CD4-positive, alpha-beta T cell (primary cell): ENCODE data around the gene PPP1R14C. TPM values are rescaled to one million over a fixed set of nuclear protein-coding genes. Genes with fewer than 3 reads are reported as not detected.

Experiments
- ATAC-seq: fragments of 200-7000 bp; cut with Tn5 transposase; one replicate; pipeline ENCODE4 v1.10.0; 2022; ENCODE audit warnings: mild to moderate bottlenecking; ENCODE audit not compliant: poor library complexity
- CTCF ChIA-PET: fragments of 350-600 bp; sonication (Branson Sonifier 250); formaldehyde crosslinking; loops from one replicate; lab custom pipeline; 2021; ENCODE audit warnings: antibody characterized with exemption, inconsistent platforms; lab: Charles Lee
- POLR2A ChIA-PET: fragments of 350-600 bp; sonication (Branson Sonifier 250); formaldehyde crosslinking; loops from one replicate; lab custom pipeline; 2021; ENCODE audit warnings: antibody characterized with exemption, inconsistent platforms; lab: Charles Lee
- DNase-seq, 14 experiments: peaks; one replicate each; pipeline ENCODE4 v3.0.0-alpha.2; 2013 to 2020; ENCODE audit warnings: mixed read lengths in 2 of 14
- H3K27ac ChIP-seq, 2 donors: one replicate each; pipeline versions ENCODE4 v1.5.1 to v1.7.0; 2013; ENCODE audit warnings: low read length in 2 of 2, low read depth in 1 of 2, mild to moderate bottlenecking in 1 of 2
- H3K27me3 ChIP-seq, 2 experiments: 1 replicate in 1 of 2; 2 replicates in 1 of 2; pipeline versions ENCODE4 v1.6.1 to v1.7.0; 2013; ENCODE audit warnings: low read length in 2 of 2, control low read depth in 1 of 2, mild to moderate bottlenecking in 1 of 2, moderate library complexity in 1 of 2; ENCODE audit not compliant: insufficient read depth in 2 of 2, control insufficient read depth in 1 of 2
- H3K36me3 ChIP-seq: one replicate; pipeline ENCODE4 v1.6.1; 2013; ENCODE audit warnings: low read length, control low read depth; ENCODE audit not compliant: insufficient read depth
- H3K4me1 ChIP-seq: one replicate; pipeline ENCODE4 v1.6.1; 2013; ENCODE audit warnings: low read length, control low read depth; ENCODE audit not compliant: insufficient read depth
- H3K4me3 ChIP-seq: one replicate; pipeline ENCODE4 v1.5.1; 2013; ENCODE audit warnings: mild to moderate bottlenecking, low read length, moderate library complexity
- H3K9me3 ChIP-seq, 2 experiments: 1 replicate in 1 of 2; 2 replicates in 1 of 2; pipeline versions ENCODE4 v1.6.1 to v1.7.0; 2013; ENCODE audit warnings: low read length in 2 of 2, mild to moderate bottlenecking in 2 of 2, control low read depth in 1 of 2, moderate library complexity in 1 of 2; ENCODE audit not compliant: control insufficient read depth in 1 of 2, insufficient read depth in 1 of 2
- H3K27ac Mint-ChIP-seq: one replicate; pipeline ENCODE4 v1.8.0; 2020; ENCODE audit warnings: mixed read lengths
- H3K27me3 Mint-ChIP-seq: one replicate; pipeline ENCODE4 v1.8.0; 2021; ENCODE audit warnings: mixed read lengths
- H3K36me3 Mint-ChIP-seq: one replicate; pipeline ENCODE4 v1.8.0; 2021; ENCODE audit warnings: low read depth, mixed read lengths
- H3K4me1 Mint-ChIP-seq: one replicate; pipeline ENCODE4 v1.8.0; 2021; ENCODE audit warnings: low read depth, mixed read lengths
- H3K4me3 Mint-ChIP-seq: one replicate; pipeline ENCODE4 v1.8.0; 2020; ENCODE audit warnings: mild to moderate bottlenecking, mixed read lengths
- H3K9me3 Mint-ChIP-seq: one replicate; pipeline ENCODE4 v1.8.0; 2020; ENCODE audit warnings: mixed read lengths
- CTCF ChIP-seq: fragments of 200-600 bp; IDR thresholded peaks from one replicate; pipeline ENCODE4 v1.8.0; 2022; ENCODE audit warnings: antibody characterized with exemption, mild to moderate bottlenecking
- intact Hi-C, 2 experiments: fragments of 100-400 bp; cut with DNase I in 1 of 2; cut with micrococcal nuclease in 1 of 2; formaldehyde crosslinking; loops; one replicate each; pipeline versions ENCODE4 v1.15.1 to v1.9.0; 2023 to 2025; cut with DNase I, micrococcal nuclease
- total RNA-seq, 174 experiments: library from RNA in 2 of 174; stranded (reverse) in 2 of 174; gene quantifications; one replicate each; pipeline ENCODE4 v1.2.3 and lab custom pipeline; 2021 to 2026

PPP1R14C gene
- total RNA-seq, 2 experiments from 2014 or later: not detected

- Mint-ChIP-seq H3K27me3 (no peaks in the 10 kb centered on the region), H3K9me3 (peaks cover 5% of the 10 kb centered on the region), H3K36me3 (no peaks in the 10 kb centered on the region), H3K27ac (no peak overlapping the region), H3K4me1 (no peaks in the 10 kb centered on the region), H3K4me3 (no peak overlapping the region)
- POLR2A ChIA-PET: no interaction called here
- intact Hi-C loops: no loop called here
- Histone ChIP-seq H3K9me3 (peaks cover 3 to 7% of the 10 kb centered on the region in 2 experiments), H3K36me3 (no peaks in the 10 kb centered on the region), H3K27ac (no peak overlapping the region), H3K4me1 (no peaks in the 10 kb centered on the region), H3K27me3 (no peaks in the 10 kb centered on the region), H3K4me3 (no peak overlapping the region)
- DNase-seq: no peak
- TF ChIP-seq CTCF: no peak
- no peak for ATAC-seq
- CTCF ChIA-PET: no interaction called here
Measured at GRCh38 chr6:150248300-150248699, 105.5 kb downstream of the PPP1R14C start.

- Mint-ChIP-seq H3K36me3 (no peaks in the 10 kb centered on the region), H3K9me3 (peaks cover 5% of the 10 kb centered on the region), H3K4me1 (no peaks in the 10 kb centered on the region), H3K27ac (no peak overlapping the region), H3K27me3 (peaks cover under 1% of the 10 kb centered on the region), H3K4me3 (no peak overlapping the region)
- H3K9me3 ChIP-seq: peaks cover 3 to 7% of the 10 kb centered on the region in 2 experiments
- TF ChIP-seq CTCF: no peak
- no peaks in the 10 kb centered on the region for H3K27me3 ChIP-seq
- CTCF ChIA-PET: no interaction called here
- no peaks in the 10 kb centered on the region for H3K4me1 ChIP-seq
- intact Hi-C loops: no loop called here
- H3K36me3 ChIP-seq: no peaks in the 10 kb centered on the region
- POLR2A ChIA-PET: no interaction called here
- no peak for ATAC-seq
- no peak overlapping the region for H3K4me3 ChIP-seq
- DNase-seq: no peak
- no peak overlapping the region for H3K27ac ChIP-seq
Measured at GRCh38 chr6:150249261-150249660, 106.4 kb downstream of the PPP1R14C start.

- peaks cover 7% of the 10 kb centered on the region in 2 experiments for H3K9me3 ChIP-seq
- no peaks in the 10 kb centered on the region for H3K4me1 Mint-ChIP-seq
- no peak overlapping the region for H3K4me3 ChIP-seq
- ChIA-PET POLR2A (no interaction called here), CTCF (no interaction called here)
- H3K4me3 Mint-ChIP-seq: no peak overlapping the region
- TF ChIP-seq CTCF: no peak
- DNase-seq: no peak
- H3K27ac Mint-ChIP-seq: no peak overlapping the region
- peaks cover 5% of the 10 kb centered on the region for H3K9me3 Mint-ChIP-seq
- H3K36me3 ChIP-seq: no peaks in the 10 kb centered on the region
- H3K4me1 ChIP-seq: no peaks in the 10 kb centered on the region
- H3K27ac ChIP-seq: no peak overlapping the region
- no peak for ATAC-seq
- peaks cover 0 to 3% of the 10 kb centered on the region in 2 experiments for H3K27me3 ChIP-seq
- H3K36me3 Mint-ChIP-seq: no peaks in the 10 kb centered on the region
- peaks cover 7% of the 10 kb centered on the region for H3K27me3 Mint-ChIP-seq
- intact Hi-C loops: no loop called here
Measured at GRCh38 chr6:150250826-150251225, 108.0 kb downstream of the PPP1R14C start.
